ENCODE data around the gene MGRN1. TPM values are rescaled to one million over a fixed set of nuclear protein-coding genes. Genes with fewer than 3 reads are reported as not detected.

Gene MGRN1
- total and polyA plus RNA-seq, 2 donors (not counting 1 experiment from before 2014, with no cell fraction given): 22.7 to 89.2 TPM

DNA sequence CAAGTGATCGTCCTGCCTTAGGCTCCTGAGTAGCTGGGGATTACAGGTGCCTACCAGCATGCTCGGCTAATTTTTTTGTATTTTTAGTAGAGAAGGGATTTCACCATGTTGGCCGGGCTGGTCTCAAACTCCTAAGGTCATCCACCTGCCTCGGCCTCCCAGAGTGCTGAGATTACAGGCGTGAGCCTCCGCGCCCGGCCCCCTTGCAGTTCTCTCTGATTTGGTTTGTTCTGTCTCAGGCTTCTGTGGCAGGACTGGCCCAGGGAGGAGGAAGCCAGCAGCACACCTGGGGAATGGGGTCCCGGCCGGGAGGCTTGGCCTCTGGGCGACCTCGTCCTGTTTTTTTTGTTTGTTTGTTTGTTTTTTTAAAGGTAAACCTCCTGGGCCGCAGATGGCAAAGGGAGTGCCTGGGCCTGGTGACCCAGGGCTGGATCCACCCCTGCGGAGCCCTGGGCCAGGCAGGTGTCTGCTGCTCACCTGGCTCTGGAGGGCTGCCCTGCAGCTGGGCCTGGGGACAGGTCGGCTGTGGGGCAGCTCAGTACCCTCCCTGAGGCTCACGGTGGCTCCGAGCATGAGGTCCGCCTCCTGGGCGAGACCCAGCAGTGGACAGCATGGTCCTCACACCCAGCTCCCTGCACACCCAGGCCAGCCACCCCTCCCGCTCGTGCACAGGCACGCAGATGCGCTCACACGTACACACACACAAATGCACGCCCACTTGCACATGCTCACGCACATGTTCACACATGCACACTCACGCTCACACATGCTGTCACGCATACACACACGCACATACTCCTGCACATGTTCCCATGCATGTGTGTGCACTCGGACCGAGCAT, 65.5 kb downstream of the MGRN1 start:
- intact Hi-C loops (cut with micrococcal nuclease): loop anchor here (5.0 kb wide), 2 partner anchors 383 to 418 kb away; partner anchors contain the start of gene TFAP4
- Histone ChIP-seq H3K36me3 (replicated peaks in 1 of 2; ENCODE audit: control extremely low read depth in 1 of 2, control insufficient read depth in 1 of 2, extremely low read depth in 1 of 2, insufficient read depth in 2 of 2, low read length in 1 of 2) (peaks cover 0 to 14% of the 10 kb centered on the region in 2 experiments), H2AFZ (ENCODE audit: insufficient read depth, low read depth, low read length, poor library complexity, severe bottlenecking) (no peak overlapping the region), H3K9me3 (ENCODE audit: control extremely low read depth in 1 of 3, control insufficient read depth in 2 of 3, insufficient read depth in 1 of 3, low read length in 2 of 3) (no peaks in the 10 kb centered on the region), H3K9ac (ENCODE audit: low read length) (no peak overlapping the region), H3K4me1 (ENCODE audit: control insufficient read depth in 2 of 2, insufficient read depth in 2 of 2, low read length in 2 of 2) (peaks cover 15 to 19% of the 10 kb centered on the region in 2 donors), H3K4me3 (ENCODE audit: control extremely low read depth in 1 of 5, extremely low read depth in 1 of 5, insufficient read depth in 1 of 5, low read depth in 2 of 5, low read length in 4 of 5) (no peak overlapping the region), H3K27me3 (replicated peaks in 1 of 4; ENCODE audit: control extremely low read depth in 1 of 4, control insufficient read depth in 3 of 4, insufficient read depth in 4 of 4, low read length in 3 of 4) (no peaks in the 10 kb centered on the region), H3K79me2 (ENCODE audit: control insufficient read depth, insufficient read depth, low read length) (peaks cover 16% of the 10 kb centered on the region), H3K27ac (ENCODE audit: low read length in 2 of 2) (no peak overlapping the region), H4K20me1 (ENCODE audit: control insufficient read depth, insufficient read depth, low read length, poor library complexity, severe bottlenecking) (peaks cover 13% of the 10 kb centered on the region), H3K4me2 (replicated peaks; ENCODE audit: low read depth, low read length, poor library complexity, severe bottlenecking) (no peak overlapping the region)
- WGBS (ENCODE audit: insufficient coverage): 90% methylated on average over 29 of the region's 31 CpGs
- no peaks in the 10 kb centered on the region for H3K27me3 Mint-ChIP-seq
- no peak for ATAC-seq (ENCODE audit: low read depth)
- TF ChIP-seq EZH2 (IDR thresholded peaks at IDR 0.05; ENCODE audit: borderline replicate concordance, insufficient read depth, low read depth, low read length, poor library complexity, severe bottlenecking): no peak
- TF ChIP-seq, protein P1, sequence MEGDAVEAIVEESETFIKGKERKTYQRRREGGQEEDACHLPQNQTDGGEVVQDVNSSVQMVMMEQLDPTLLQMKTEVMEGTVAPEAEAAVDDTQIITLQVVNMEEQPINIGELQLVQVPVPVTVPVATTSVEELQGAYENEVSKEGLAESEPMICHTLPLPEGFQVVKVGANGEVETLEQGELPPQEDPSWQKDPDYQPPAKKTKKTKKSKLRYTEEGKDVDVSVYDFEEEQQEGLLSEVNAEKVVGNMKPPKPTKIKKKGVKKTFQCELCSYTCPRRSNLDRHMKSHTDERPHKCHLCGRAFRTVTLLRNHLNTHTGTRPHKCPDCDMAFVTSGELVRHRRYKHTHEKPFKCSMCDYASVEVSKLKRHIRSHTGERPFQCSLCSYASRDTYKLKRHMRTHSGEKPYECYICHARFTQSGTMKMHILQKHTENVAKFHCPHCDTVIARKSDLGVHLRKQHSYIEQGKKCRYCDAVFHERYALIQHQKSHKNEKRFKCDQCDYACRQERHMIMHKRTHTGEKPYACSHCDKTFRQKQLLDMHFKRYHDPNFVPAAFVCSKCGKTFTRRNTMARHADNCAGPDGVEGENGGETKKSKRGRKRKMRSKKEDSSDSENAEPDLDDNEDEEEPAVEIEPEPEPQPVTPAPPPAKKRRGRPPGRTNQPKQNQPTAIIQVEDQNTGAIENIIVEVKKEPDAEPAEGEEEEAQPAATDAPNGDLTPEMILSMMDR (IDR thresholded peaks at IDR 0.05): no peak
- no peak for DNase-seq
- no peaks in the 10 kb centered on the region for H3K9me3 Mint-ChIP-seq (ENCODE audit: insufficient read depth)
- H3K4me3 Mint-ChIP-seq: no peak overlapping the region
- peaks cover 17% of the 10 kb centered on the region for H3K4me1 Mint-ChIP-seq
- H3K27ac Mint-ChIP-seq: peak overlapping the region; percentile 26
- ChIA-PET POLR2A (no interaction called here), CTCF (no interaction called here)

Measured in B cell (primary cell).